Right lung (tissue), 5 donors: ENCODE measurements around the gene WTAP. TPM values are rescaled to one million over a fixed set of nuclear protein-coding genes. Genes with fewer than 3 reads are reported as not detected.

Experiments
- DNase-seq, 2 donors: peaks; one replicate each; pipeline ENCODE4 v3.0.0-alpha.2; 2013
- polyA plus RNA-seq, 5 donors: library from polyadenylated mRNA; unstranded; fragments of 120-200 nt; gene quantifications; one replicate each; pipeline versions ENCODE4 v1.2.1 to v1.2.3, GENCODE V29; 2013; ENCODE audit warnings: inconsistent platforms in 1 of 5, low replicate concordance in 1 of 5; ENCODE audit not compliant: insufficient read length in 5 of 5, insufficient read depth in 1 of 5

The WTAP gene
- polyA plus RNA-seq, 5 donors: 106 to 145 (median 125) TPM

GRCh38 chr6:159800141-159800865, 73.0 kb downstream of the WTAP start, which contains the start of gene PNLDC1:
TSS of gene PNLDC1 (plus strand) at chr6:159800276. CDS start at chr6:159800308, 32 bp downstream.
- no peak for DNase-seq

DNA sequence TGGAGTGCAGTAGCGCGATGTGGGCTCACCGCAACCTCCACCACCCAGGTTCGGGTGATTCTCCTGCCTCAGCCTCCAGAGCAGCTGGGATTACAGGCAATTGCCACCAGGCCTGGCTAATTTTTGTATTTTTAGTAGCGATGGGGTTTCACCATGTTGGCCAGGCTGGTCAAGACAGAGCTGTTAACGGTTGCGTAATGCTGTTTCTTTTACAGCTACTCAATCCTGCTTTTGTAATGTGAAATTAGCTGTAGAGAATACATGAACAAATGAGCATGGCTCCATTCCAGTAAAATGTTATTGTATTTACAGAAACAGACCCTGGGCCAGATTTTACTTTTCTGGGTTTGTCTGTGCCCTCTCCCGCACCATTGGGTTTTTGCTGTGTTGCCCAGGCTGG, 74.6 kb downstream of the WTAP start:
- DNase-seq: peak; percentile 17 to 33

GRCh38 chr6:159804504-159804903, 77.2 kb downstream of the WTAP start:
- no peak for DNase-seq

DNA sequence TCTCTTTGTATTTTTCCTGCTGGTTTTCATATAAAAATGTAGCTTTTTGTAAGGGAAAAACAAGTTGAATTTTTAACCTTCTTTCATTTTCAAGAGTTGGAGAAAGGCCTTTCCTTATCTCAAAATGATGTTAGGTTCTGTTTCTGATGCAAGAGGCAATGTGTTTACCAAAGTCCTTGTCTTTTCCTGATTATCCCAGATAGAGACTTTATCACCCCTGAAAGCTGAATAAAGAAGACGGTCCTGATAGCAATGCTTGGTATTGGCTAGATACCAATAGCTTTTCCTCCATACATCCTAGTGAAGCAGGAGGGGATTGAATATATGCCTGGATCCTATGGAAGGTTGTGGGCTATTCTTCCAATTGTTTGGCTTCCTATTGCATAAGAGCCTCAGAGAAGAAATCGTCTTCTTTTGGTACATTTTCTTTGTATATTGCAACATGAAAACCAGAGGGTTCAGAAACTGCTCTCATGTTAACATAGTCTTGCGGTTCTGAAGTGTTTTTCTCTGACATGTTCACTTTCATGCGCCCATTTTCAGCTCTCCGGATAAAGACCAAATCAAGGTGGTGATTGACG, 78.2 kb downstream of the WTAP start:
- DNase-seq: no peak

Other genes with a start within 250 kb of the WTAP start
- 10 to 100 TPM; 77.8 to 86.3 (median 84.3) TPM for gene SOD2, start 34.3 kb upstream of the WTAP start, polyA plus RNA-seq
- gene ACAT2, start 34.5 kb downstream of the WTAP start, polyA plus RNA-seq: 10 to 100 TPM; 24.8 to 36.9 (median 34.5) TPM
- 100 to 1,000 TPM; 229 to 258 (median 241) TPM for gene TCP1, start 62.1 kb downstream of the WTAP start, polyA plus RNA-seq
- gene MRPL18, start 63.0 kb downstream of the WTAP start, polyA plus RNA-seq: 10 to 100 TPM; 55.2 to 70.0 (median 62.6) TPM
- under 1 TPM; 0.12 to 0.34 (median 0.26) TPM for gene PNLDC1, start 72.8 kb downstream of the WTAP start, polyA plus RNA-seq
- under 1 TPM; 0.03 to 0.06 (median 0.03) TPM for gene MAS1, start 163.5 kb downstream of the WTAP start, polyA plus RNA-seq
- gene IGF2R, start 241.6 kb downstream of the WTAP start, polyA plus RNA-seq: 10 to 100 TPM; 44.1 to 64.2 (median 52.2) TPM